Activated naive CD4-positive, alpha-beta T cell treated with Interleukin-2 at 50 U/mL for 16 hours (primary cell): ENCODE measurements around the gene SEC31B.

Experiments used
- DNase-seq: peaks from one replicate; pipeline ENCODE4 v3.0.0-alpha.2; 2020

SEC31B gene

GRCh38 chr10:100528123-100528886 lies 8.6 kb upstream of the SEC31B start:
- no peak for DNase-seq

- DNase-seq = no peak
Observed at GRCh38 chr10:100524638-100525037, 5.0 kb upstream of the SEC31B start.

- no peak for DNase-seq
Observed at GRCh38 chr10:100524206-100524605, 4.5 kb upstream of the SEC31B start.

- DNase-seq = no peak
Observed at GRCh38 chr10:100522945-100523344, 3.3 kb upstream of the SEC31B start.

GRCh38 chr10:100522107-100522801 lies 2.6 kb upstream of the SEC31B start:
- no peak for DNase-seq

GRCh38 chr10:100520811-100521210 lies 1.1 kb upstream of the SEC31B start:
- no peak for DNase-seq

- peak; percentile 60 for DNase-seq
Observed at GRCh38 chr10:100518761-100519241, 860 bp downstream of the SEC31B start.

- no peak for DNase-seq
Observed at GRCh38 chr10:100516847-100517246, 2.8 kb downstream of the SEC31B start.

- no peak for DNase-seq
Observed at GRCh38 chr10:100515612-100516011, 4.0 kb downstream of the SEC31B start.

- peak; percentile 58 for DNase-seq
Observed at GRCh38 chr10:100510533-100511308, 8.9 kb downstream of the SEC31B start.

GRCh38 chr10:100509241-100509840 lies 10.3 kb downstream of the SEC31B start:
- DNase-seq = peak; percentile 46

- DNase-seq = peak; percentile 22
Observed at GRCh38 chr10:100508691-100509150, 10.9 kb downstream of the SEC31B start.

GRCh38 chr10:100508266-100508665 lies 11.4 kb downstream of the SEC31B start:
- no peak for DNase-seq

GRCh38 chr10:100507357-100507732 lies 12.3 kb downstream of the SEC31B start:
- DNase-seq = no peak

- no peak for DNase-seq
Observed at GRCh38 chr10:100506596-100507356, 12.9 kb downstream of the SEC31B start.

- DNase-seq = no peak
Observed at GRCh38 chr10:100505164-100505563, 14.5 kb downstream of the SEC31B start.

GRCh38 chr10:100504096-100504495 lies 15.6 kb downstream of the SEC31B start:
- no peak for DNase-seq

GRCh38 chr10:100502926-100503494 lies 16.7 kb downstream of the SEC31B start:
- no peak for DNase-seq

GRCh38 chr10:100501423-100501822 lies 18.2 kb downstream of the SEC31B start:
- DNase-seq = no peak

- no peak for DNase-seq
Observed at GRCh38 chr10:100498059-100498458, 21.6 kb downstream of the SEC31B start.

GRCh38 chr10:100496567-100496966 lies 23.1 kb downstream of the SEC31B start:
- no peak for DNase-seq

- DNase-seq = no peak
Observed at GRCh38 chr10:100490531-100490930, 29.1 kb downstream of the SEC31B start.
